Parietal lobe (tissue), 2 donors: Measurements from ENCODE around the gene NYAP2. TPM values are rescaled to one million over a fixed set of nuclear protein-coding genes. Genes with fewer than 3 reads are reported as not detected.

Experiments
- small RNA-seq: library from RNA; depleted of rRNA; stranded (forward); fragments of <200 nt; gene quantifications from one replicate; pipeline ENCODE3, GENCODE V24; 2014; ENCODE audit warnings: low replicate concordance
- total RNA-seq: library from RNA; depleted of rRNA; stranded (reverse); fragments of >200 nt; gene quantifications from one replicate; pipeline ENCODE4 v1.2.3, GENCODE V29; 2014

Gene NYAP2
- total RNA-seq, result 21.9 TPM

DNA sequence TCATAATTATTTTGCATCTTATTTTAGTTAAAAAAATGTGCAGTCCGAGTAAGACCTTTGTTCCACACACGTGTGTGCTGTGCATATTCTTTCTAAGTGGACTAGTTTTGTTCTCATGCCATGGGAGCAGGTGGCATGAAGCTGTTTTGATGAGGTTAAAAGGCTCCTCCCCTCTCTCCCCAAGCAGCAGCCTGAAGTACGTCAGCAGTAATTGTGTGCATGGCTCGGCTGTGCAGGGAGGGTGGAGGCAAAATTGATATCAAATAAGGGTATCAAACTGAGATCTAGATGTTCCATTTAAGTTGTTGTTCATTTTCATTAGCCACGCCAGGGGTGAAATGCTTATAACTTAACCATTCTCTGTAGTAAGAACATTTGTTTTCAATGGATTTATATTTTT, at the start of gene NYAP2:
Gene NYAP2, plus strand, starts transcription at position 207 of the 400 bp plus-strand sequence. CDS start 9,171 bp downstream, outside the sequence.

Small RNA genes within 50 kb of the gene (small RNA-seq; reads per million reads assigned to genes)
- gene AC016717.1, result not detected
